HuH-7.5 (cell line): ENCODE measurements around the gene ATRNL1.
A peak's percentile ranks its signal among the peaks of the same experiment; 100 is the strongest.
"Not testable (repeated sequence)": the region's sequence is repeated elsewhere in the genome, so short reads cannot be mapped to it uniquely, and the experiment has no call there.

ENCODE experiments used
- DNase-seq: peaks from one replicate; pipeline ENCODE4 v3.0.0; 2011; ENCODE audit warnings: low spot score

The ATRNL1 gene

GRCh38 chr10:115222039-115222438 lies 128.9 kb downstream of the ATRNL1 start:
- DNase-seq = no peak

- no peak for DNase-seq
These were observed 146.6 kb downstream of the ATRNL1 start for GRCh38 chr10:115239761-115240160.

- no peak for DNase-seq
These were observed 157.6 kb downstream of the ATRNL1 start for GRCh38 chr10:115250784-115251183.

- DNase-seq = not testable (repeated sequence)
These were observed 160.6 kb downstream of the ATRNL1 start for GRCh38 chr10:115253765-115254164.

GRCh38 chr10:115272482-115272881 lies 179.3 kb downstream of the ATRNL1 start:
- DNase-seq = no peak

GRCh38 chr10:115278294-115278693 lies 185.1 kb downstream of the ATRNL1 start:
- no peak for DNase-seq

GRCh38 chr10:115295213-115295805 lies 202.1 kb downstream of the ATRNL1 start:
- no peak for DNase-seq

GRCh38 chr10:115300080-115300479 lies 206.9 kb downstream of the ATRNL1 start:
- no peak for DNase-seq

GRCh38 chr10:115319669-115320068 lies 226.5 kb downstream of the ATRNL1 start:
- not testable (repeated sequence) for DNase-seq

- DNase-seq = no peak
These were observed 228.2 kb downstream of the ATRNL1 start for GRCh38 chr10:115321360-115321759.

GRCh38 chr10:115328331-115328730 lies 235.2 kb downstream of the ATRNL1 start:
- DNase-seq = no peak

- no peak for DNase-seq
These were observed 242.2 kb downstream of the ATRNL1 start for GRCh38 chr10:115335366-115335765.

GRCh38 chr10:115355162-115355760 lies 262.1 kb downstream of the ATRNL1 start:
- DNase-seq = peak; percentile 34

- DNase-seq = not testable (repeated sequence)
These were observed 274.8 kb downstream of the ATRNL1 start for GRCh38 chr10:115367920-115368319.

- DNase-seq = no peak
These were observed 285.9 kb downstream of the ATRNL1 start for GRCh38 chr10:115379064-115379463.

GRCh38 chr10:115384665-115385064 lies 291.5 kb downstream of the ATRNL1 start:
- DNase-seq = no peak

- no peak for DNase-seq
These were observed 297.4 kb downstream of the ATRNL1 start for GRCh38 chr10:115390607-115391006.

GRCh38 chr10:115398026-115398425 lies 304.9 kb downstream of the ATRNL1 start:
- DNase-seq = no peak

- no peak for DNase-seq
These were observed 309.5 kb downstream of the ATRNL1 start for GRCh38 chr10:115402699-115403098.

GRCh38 chr10:115405838-115406237 lies 312.7 kb downstream of the ATRNL1 start:
- DNase-seq = not testable (repeated sequence)

- no peak for DNase-seq
These were observed 316.2 kb downstream of the ATRNL1 start for GRCh38 chr10:115409347-115409746.

- peak; percentile 38 for DNase-seq
These were observed 324.6 kb downstream of the ATRNL1 start for GRCh38 chr10:115417585-115418265.

GRCh38 chr10:115422624-115423023 lies 329.5 kb downstream of the ATRNL1 start:
- no peak for DNase-seq
